Naive thymus-derived CD8-positive, alpha-beta T cell (primary cell): ENCODE data around the gene ZNF451. TPM values are rescaled to one million over a fixed set of nuclear protein-coding genes. Genes with fewer than 3 reads are reported as not detected.
"Not testable (repeated sequence)": the region's sequence is repeated elsewhere in the genome, so short reads cannot be mapped to it uniquely, and the experiment has no call there.

Source experiments
- ATAC-seq, 2 donors: fragments of 150-1000 bp; cut with Tn5 transposase in 1 of 2; sonication (Bioruptor Pico), chemical (Tn5 transposase) in 1 of 2; 1 replicate in 1 of 2; 2 replicates in 1 of 2; pipeline ENCODE4 v1.10.0; 2021; ENCODE audit warnings: mild to moderate bottlenecking in 2 of 2, moderate library complexity in 2 of 2
- POLR2A ChIA-PET: fragments of 350-600 bp; sonication (Branson Sonifier 250); formaldehyde crosslinking; loops from one replicate; lab custom pipeline; 2021; ENCODE audit warnings: antibody characterized with exemption; lab: Charles Lee
- DNase-seq, 10 donors: peaks; one replicate each; pipeline versions ENCODE4 v3.0.0 to v3.0.0-alpha.2; 2020 to 2022
- H3K27ac Mint-ChIP-seq, 10 donors: one replicate each; pipeline ENCODE4 v1.8.0; 2020 to 2022; ENCODE audit warnings: mild to moderate bottlenecking in 10 of 10, mixed read lengths in 10 of 10, moderate library complexity in 4 of 10, inconsistent platforms in 1 of 10
- H3K27me3 Mint-ChIP-seq, 5 donors: one replicate each; pipeline ENCODE4 v1.8.0; 2021 to 2022; ENCODE audit warnings: mixed read lengths in 5 of 5
- H3K36me3 Mint-ChIP-seq, 3 donors: one replicate each; pipeline ENCODE4 v1.8.0; 2020 to 2022; ENCODE audit warnings: mixed read lengths in 3 of 3, mild to moderate bottlenecking in 2 of 3, inconsistent platforms in 1 of 3
- H3K4me1 Mint-ChIP-seq, 4 donors: one replicate each; pipeline ENCODE4 v1.8.0; 2021 to 2022; ENCODE audit warnings: mixed read lengths in 4 of 4
- H3K4me3 Mint-ChIP-seq, 10 donors: one replicate each; pipeline ENCODE4 v1.8.0; 2020 to 2022; ENCODE audit warnings: mild to moderate bottlenecking in 10 of 10, mixed read lengths in 10 of 10, moderate library complexity in 6 of 10, inconsistent platforms in 1 of 10
- H3K9me3 Mint-ChIP-seq, 9 donors: one replicate each; pipeline ENCODE4 v1.8.0; 2020 to 2022; ENCODE audit warnings: mixed read lengths in 9 of 9, mild to moderate bottlenecking in 3 of 9, inconsistent platforms in 1 of 9, moderate library complexity in 1 of 9
- polyA plus RNA-seq, 3 donors: library from polyadenylated mRNA; unstranded; fragments of 300-500 nt; fragmentation: Illumina TruSeq; gene quantifications; one replicate each; pipeline ENCODE4 v1.2.3, GENCODE V29; 2021
- total RNA-seq, 8 experiments: library from RNA in 2 of 8; stranded (reverse) in 2 of 8; gene quantifications; one replicate each; pipeline ENCODE4 v1.2.3 and lab custom pipeline; 2021 to 2026

ZNF451 gene
- total and polyA plus RNA-seq, 5 experiments from 2014 or later = 17.0 to 111 (median 26.6) TPM

DNA sequence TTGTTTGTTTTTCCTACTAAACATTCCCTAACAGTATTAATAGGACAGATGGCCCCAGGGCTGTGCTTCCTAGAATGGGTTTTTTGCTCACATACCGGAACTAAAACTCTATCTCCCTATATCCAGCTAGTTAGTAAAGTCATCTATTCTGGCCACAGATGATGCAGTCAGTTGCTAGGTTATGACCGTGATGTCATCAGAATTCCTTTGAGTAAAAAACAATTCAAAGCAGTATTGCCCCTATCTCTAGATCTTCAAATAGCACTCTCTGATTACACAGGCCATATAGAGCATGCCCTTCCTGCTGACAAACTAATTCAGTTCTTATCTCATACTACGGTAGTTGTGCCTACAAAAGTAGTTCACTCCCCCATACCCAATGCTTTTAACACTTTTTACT lies 17.9 kb upstream of the ZNF451 start:
- POLR2A ChIA-PET = no interaction called here
- Mint-ChIP-seq H3K4me1 (peaks cover 0 to 4% (median 0%) of the 10 kb centered on the region in 4 donors), H3K27ac (no peak overlapping the region), H3K4me3 (no peak overlapping the region), H3K9me3 (peaks cover 0 to 5% (median 0%) of the 10 kb centered on the region in 9 donors), H3K36me3 (peaks cover 0 to 14% (median 5%) of the 10 kb centered on the region in 3 donors), H3K27me3 (no peaks in the 10 kb centered on the region)
- DNase-seq = no peak
- no peak for ATAC-seq

DNA sequence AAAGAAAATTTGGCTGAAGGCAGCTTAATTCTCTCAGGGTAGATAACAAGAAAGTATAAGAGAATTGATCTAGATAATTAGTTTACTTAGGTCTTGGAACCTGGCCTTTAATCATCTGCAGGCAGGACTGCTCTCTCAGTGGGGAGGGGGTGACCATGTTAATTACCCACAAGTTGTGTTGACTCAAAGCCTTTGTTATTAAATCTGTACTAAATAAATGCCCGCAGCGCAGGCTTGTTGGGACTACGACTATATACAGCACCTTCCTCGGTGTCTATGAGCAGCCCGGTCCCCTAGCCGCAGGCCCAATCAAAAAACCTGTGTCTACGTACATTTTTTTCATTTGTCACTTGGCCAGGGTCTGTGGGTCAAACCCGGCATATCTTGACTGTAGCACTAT lies 15.6 kb upstream of the ZNF451 start:
- Mint-ChIP-seq H3K4me3 (no peak overlapping the region), H3K27ac (peak overlapping the region in 1 of 10 donors; percentile 28), H3K9me3 (peaks cover 0 to 8% (median 0%) of the 10 kb centered on the region in 9 donors), H3K36me3 (peaks cover 0 to 11% (median 5%) of the 10 kb centered on the region in 3 donors), H3K4me1 (peaks cover 0 to 4% (median 0%) of the 10 kb centered on the region in 4 donors), H3K27me3 (no peaks in the 10 kb centered on the region)
- POLR2A ChIA-PET = no interaction called here
- ATAC-seq = no peak
- DNase-seq = no peak

DNA sequence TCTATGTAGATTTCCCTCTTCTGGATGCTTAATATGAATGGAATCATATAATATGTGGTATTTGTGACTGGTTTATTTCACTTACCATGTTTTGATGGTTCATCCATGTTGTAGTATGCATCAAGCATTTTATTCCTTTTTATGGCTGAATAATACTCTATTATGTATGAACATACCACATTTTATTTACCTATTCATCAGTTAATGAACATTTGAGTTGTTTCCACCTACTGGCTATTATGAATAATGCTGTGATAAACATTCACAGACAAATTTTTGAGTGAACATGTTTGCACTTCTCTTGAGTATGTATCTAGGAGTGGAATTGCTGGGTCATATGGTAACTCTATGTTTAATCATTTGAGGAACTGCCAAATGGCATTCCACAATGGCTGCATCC lies 14.9 kb upstream of the ZNF451 start:
- no peaks in the 10 kb centered on the region for H3K27me3 Mint-ChIP-seq
- peaks cover 0 to 12% (median 5%) of the 10 kb centered on the region in 3 donors for H3K36me3 Mint-ChIP-seq
- POLR2A ChIA-PET = no interaction called here
- no peak for ATAC-seq
- no peak overlapping the region for H3K27ac Mint-ChIP-seq
- peaks cover 0 to 9% (median 0%) of the 10 kb centered on the region in 9 donors for H3K9me3 Mint-ChIP-seq
- no peaks in the 10 kb centered on the region for H3K4me1 Mint-ChIP-seq
- H3K4me3 Mint-ChIP-seq = no peak overlapping the region
- DNase-seq = no peak

DNA sequence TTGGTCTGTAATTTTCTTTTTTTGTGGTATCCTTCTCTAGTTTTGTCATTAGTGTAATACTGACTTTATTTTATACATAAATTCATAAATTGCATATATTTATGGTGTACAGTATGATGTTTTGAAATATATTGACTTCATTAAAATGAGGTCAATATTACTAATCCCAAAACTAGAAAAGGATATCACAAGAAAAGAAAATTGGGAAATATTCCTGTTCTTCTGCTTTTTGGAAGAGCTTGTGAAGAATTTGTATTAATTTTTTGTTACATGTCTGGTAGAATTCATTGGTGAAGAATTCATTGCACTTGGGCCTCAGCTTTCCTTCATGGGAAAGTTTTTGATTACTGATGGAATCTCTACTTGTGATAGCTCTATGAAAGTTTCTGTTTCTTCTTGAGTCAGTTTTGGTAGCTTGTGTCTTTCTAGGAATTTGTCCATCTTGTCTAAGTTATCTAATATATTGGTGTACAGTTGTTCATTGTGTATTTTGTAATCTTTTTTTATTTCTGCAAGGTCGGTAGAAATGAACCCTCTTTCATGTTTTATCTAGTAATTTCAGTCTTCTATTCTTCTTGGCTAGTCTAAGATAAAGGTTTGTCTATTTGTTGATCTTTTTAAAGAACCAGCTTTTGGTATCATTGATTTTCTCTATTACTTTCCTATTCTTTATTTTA lies 11.3 kb upstream of the ZNF451 start:
- Mint-ChIP-seq H3K4me3 (no peak overlapping the region), H3K27ac (no peak overlapping the region), H3K36me3 (peaks cover 0 to 19% (median 12%) of the 10 kb centered on the region in 3 donors), H3K9me3 (peaks cover 0 to 14% (median 0%) of the 10 kb centered on the region in 9 donors), H3K4me1 (peaks cover 0 to 3% (median 0%) of the 10 kb centered on the region in 4 donors), H3K27me3 (no peaks in the 10 kb centered on the region)
- DNase-seq (no peak), ATAC-seq (no peak)
- POLR2A ChIA-PET = interaction anchor here (0.6 kb wide), 1 partner anchor 27 kb away, joined by 5 read pairs; no protein-coding TSS in a partner anchor

DNA sequence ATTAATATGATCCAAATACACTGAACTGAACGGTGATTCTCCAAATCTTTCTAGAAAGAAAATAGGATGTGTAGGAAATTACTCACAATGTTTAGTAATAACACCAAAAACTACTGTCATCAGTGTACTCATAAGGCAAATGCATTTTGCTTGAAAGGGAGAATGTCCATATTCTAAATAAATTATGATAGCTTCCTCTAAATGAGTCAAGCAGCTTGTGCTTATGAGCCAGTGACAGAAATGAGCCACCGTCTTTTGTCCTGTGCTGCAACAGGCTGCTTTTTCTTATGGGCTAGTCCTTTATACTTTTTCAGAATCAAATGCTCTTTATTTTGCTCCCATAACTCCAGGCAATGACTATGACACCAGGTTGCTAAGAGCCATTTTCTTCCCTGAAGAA lies 4.5 kb upstream of the ZNF451 start:
- DNase-seq = no peak
- no peak for ATAC-seq
- Mint-ChIP-seq H3K36me3 (peaks cover 0 to 5% (median 4%) of the 10 kb centered on the region in 3 donors), H3K27ac (no peak overlapping the region), H3K4me1 (peaks cover 5 to 7% (median 6%) of the 10 kb centered on the region in 4 donors), H3K27me3 (no peaks in the 10 kb centered on the region), H3K4me3 (no peak overlapping the region), H3K9me3 (peaks cover 0 to 2% (median 0%) of the 10 kb centered on the region in 9 donors)
- POLR2A ChIA-PET = no interaction called here

DNA sequence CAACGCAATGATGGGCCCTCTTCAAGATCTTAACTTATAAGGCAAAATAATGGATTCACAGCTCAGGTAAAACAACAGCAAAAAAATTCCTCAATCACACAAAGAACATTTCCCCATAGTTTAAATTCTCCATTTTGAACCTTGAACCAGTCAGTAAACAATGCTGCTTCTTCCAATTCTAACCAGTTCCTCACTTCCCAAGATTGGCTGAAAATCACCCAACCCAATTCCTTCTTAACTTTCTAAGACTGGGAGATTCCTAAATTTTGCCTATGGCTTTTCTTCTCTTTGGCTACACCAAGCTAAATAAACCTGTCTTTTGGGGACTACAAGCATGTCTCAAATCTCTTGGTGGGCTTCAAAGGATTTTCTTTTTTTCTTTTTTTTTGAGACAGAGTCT lies 3.1 kb upstream of the ZNF451 start:
- POLR2A ChIA-PET = interaction anchor here (0.6 kb wide), 1 partner anchor 10 kb away, joined by 5 read pairs; no protein-coding TSS in a partner anchor
- no peak overlapping the region for H3K27ac Mint-ChIP-seq
- no peak for DNase-seq
- peaks cover 0 to 5% (median under 1%) of the 10 kb centered on the region in 3 donors for H3K36me3 Mint-ChIP-seq
- H3K4me1 Mint-ChIP-seq = peaks cover 11 to 15% (median 13%) of the 10 kb centered on the region in 4 donors
- no peaks in the 10 kb centered on the region for H3K27me3 Mint-ChIP-seq
- no peak overlapping the region for H3K4me3 Mint-ChIP-seq
- no peak for ATAC-seq
- no peaks in the 10 kb centered on the region for H3K9me3 Mint-ChIP-seq

DNA sequence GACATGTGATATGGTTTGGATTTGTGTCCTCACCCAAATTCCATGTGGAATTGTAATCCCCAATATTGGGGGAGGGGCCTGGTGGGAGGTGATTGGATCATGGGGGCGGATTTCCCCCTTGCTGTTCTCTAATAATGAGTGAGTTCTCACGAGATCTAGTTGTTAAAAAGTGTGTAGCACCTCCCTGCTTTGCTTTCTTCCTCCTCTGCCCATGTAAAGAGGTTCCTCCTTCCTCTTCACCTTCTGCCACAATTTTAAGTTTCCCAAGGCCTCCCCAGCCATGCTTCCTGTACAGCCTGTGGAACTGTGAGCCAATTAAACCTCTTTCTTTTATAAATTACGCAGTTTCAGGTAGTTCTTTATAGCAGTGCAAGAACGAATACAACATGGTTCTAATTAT lies 2.1 kb upstream of the ZNF451 start:
- peaks cover 10 to 25% (median 22%) of the 10 kb centered on the region in 4 donors for H3K4me1 Mint-ChIP-seq
- H3K27ac Mint-ChIP-seq = peak overlapping the region in 1 of 10 donors; percentile 69
- peaks cover 0 to 15% (median 5%) of the 10 kb centered on the region in 3 donors for H3K36me3 Mint-ChIP-seq
- no peak for DNase-seq
- POLR2A ChIA-PET = no interaction called here
- H3K9me3 Mint-ChIP-seq = no peaks in the 10 kb centered on the region
- ATAC-seq = no peak
- H3K4me3 Mint-ChIP-seq = no peak overlapping the region
- H3K27me3 Mint-ChIP-seq = no peaks in the 10 kb centered on the region

DNA sequence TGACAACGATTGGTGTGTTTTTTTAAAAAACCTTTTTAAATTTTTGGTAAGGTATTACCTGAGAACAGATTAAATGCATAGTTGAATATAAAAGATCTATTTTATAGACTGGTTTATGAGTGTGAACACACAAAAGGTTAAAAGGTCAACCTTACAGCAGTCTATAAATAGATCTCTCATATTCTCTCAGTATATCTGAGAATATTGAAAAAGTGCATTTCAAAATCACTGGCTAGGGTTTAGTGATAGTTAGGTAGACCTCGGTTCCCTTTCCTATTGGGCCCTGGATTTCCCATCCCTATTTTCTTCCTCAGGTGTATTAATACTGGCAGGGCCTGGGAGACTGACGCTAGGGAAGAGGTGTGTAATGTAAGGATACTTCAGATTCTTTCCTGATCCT lies 723 bp upstream of the ZNF451 start:
- DNase-seq (peak in 1 of 10 donors; percentile 1), ATAC-seq (no peak)
- peaks cover 15 to 36% (median 33%) of the 10 kb centered on the region in 4 donors for H3K4me1 Mint-ChIP-seq
- H3K4me3 Mint-ChIP-seq = peak overlapping the region; percentile 82 to 97 (median 92)
- no peaks in the 10 kb centered on the region for H3K27me3 Mint-ChIP-seq
- POLR2A ChIA-PET = interaction anchor here (0.7 to 0.9 kb wide), 4 partner anchors 36 to 228 kb away, joined by 3 to 4 read pairs (median 4); partner anchors contain the start of gene PRIM2
- peaks cover 0 to 25% (median 8%) of the 10 kb centered on the region in 3 donors for H3K36me3 Mint-ChIP-seq
- H3K27ac Mint-ChIP-seq = peak overlapping the region; percentile 64 to 97 (median 92)
- no peaks in the 10 kb centered on the region for H3K9me3 Mint-ChIP-seq

DNA sequence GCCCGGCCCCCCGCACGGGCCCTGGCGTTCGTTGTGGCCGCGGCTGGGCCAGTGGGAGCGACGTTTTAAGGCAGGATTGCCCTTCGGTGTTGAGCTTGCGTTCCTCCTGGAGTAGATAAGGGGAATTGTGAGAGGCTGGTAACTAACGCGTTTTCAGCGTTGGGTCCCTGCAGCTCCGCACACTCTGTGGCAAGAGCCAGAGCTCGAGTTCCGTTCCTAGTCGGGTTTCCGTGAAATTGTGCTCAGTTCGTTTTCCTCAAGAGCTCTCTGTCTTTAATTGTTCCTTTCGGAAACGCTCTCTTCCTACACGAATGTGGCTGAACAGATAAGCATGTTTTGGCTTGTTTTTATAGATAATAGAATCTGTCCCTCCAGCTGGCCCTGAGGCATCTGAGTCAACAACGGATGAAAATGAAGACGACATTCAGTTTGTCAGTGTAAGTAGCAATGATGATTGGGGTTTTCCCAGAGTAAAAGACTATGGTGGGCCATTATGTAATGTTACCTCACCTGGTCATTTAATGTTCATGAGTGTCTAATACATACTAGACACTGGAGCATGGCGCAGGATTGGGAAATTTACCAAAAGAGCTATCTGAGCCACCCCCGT lies 575 bp downstream of the ZNF451 start:
- peaks cover 0 to 31% (median 8%) of the 10 kb centered on the region in 3 donors for H3K36me3 Mint-ChIP-seq
- H3K9me3 Mint-ChIP-seq, H3K27me3 Mint-ChIP-seq, POLR2A ChIA-PET, DNase-seq: not testable (repeated sequence)
- peak overlapping the region in 6 of 10 donors; percentile 82 to 97 (median 92) for H3K4me3 Mint-ChIP-seq
- peak in 1 of 2 donors; percentile 21 for ATAC-seq
- H3K4me1 Mint-ChIP-seq = peaks cover 15 to 41% (median 36%) of the 10 kb centered on the region in 4 donors
- peak overlapping the region in 1 of 10 donors; percentile 92 for H3K27ac Mint-ChIP-seq

DNA sequence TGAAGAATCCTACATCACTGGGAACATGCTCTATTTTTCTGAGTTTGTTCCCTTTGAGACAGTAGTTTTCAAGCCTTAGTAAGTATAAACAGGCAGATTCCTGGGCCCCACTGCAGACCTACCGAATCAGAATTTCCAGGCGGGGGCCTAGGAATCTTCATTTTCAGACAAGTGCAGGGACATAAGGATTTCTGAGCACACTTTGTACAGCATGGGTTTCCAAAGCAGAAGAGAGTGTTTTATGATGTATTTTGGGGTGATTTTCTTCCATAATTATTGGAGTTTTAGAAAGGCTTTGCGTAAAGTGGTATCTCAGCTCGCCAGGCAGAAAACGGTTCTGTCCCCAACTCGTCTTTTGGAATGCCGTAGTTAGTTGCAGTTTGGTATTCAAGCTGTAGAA lies 1.4 kb downstream of the ZNF451 start:
- H3K27me3 Mint-ChIP-seq, POLR2A ChIA-PET, ATAC-seq, H3K9me3 Mint-ChIP-seq, DNase-seq: not testable (repeated sequence)
- H3K4me3 Mint-ChIP-seq = peak overlapping the region; percentile 30 to 80 (median 64)
- H3K4me1 Mint-ChIP-seq = peaks cover 15 to 45% (median 38%) of the 10 kb centered on the region in 4 donors
- peaks cover 0 to 37% (median 9%) of the 10 kb centered on the region in 3 donors for H3K36me3 Mint-ChIP-seq
- peak overlapping the region in 6 of 10 donors; percentile 65 to 84 (median 80) for H3K27ac Mint-ChIP-seq

DNA sequence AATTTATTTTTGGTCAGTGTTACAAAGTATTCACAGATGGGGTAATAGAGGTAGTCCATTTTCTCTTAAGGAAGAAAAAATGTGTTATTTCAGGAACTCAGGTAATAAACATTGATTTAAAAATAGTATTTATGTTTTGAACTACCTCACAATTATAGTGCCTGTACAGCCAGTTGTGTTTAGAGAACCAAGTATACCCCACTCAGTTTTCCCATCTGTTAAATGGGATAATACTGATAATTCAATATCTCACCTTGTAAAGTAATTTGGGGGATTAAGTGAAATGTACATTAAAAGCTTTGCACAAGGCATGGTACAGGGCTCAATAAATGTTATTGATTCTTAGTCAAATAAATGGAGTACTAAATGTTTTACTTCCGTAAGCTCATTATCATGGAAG lies 4.7 kb downstream of the ZNF451 start:
- no peak for ATAC-seq
- POLR2A ChIA-PET = no interaction called here
- no peaks in the 10 kb centered on the region for H3K27me3 Mint-ChIP-seq
- no peak overlapping the region for H3K4me3 Mint-ChIP-seq
- H3K27ac Mint-ChIP-seq = no peak overlapping the region
- H3K9me3 Mint-ChIP-seq = no peaks in the 10 kb centered on the region
- peaks cover 26 to 60% (median 56%) of the 10 kb centered on the region in 4 donors for H3K4me1 Mint-ChIP-seq
- peaks cover 5 to 65% (median 23%) of the 10 kb centered on the region in 3 donors for H3K36me3 Mint-ChIP-seq
- no peak for DNase-seq

DNA sequence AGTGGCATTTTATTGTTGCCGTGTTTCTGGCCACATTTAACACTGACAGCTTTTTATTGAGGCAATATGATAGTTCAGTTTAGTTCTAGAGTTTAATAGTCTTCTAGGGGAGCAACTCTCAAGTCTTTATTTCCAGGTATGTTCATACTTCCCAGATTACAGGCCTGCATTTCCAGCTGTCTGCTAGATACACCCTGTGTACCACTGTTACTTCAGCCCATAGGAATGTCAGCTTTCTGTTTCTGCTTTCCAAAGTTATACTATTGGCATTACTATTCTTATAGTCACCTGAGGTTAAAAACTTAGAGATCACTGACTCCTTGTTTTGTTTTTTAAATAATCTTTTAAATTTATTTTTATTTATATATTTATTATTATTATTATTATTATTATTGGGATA lies 7.6 kb downstream of the ZNF451 start:
- ATAC-seq (no peak), DNase-seq (no peak)
- Mint-ChIP-seq H3K9me3 (no peaks in the 10 kb centered on the region), H3K36me3 (peaks cover 15 to 81% (median 47%) of the 10 kb centered on the region in 3 donors), H3K4me3 (no peak overlapping the region), H3K27me3 (no peaks in the 10 kb centered on the region), H3K27ac (no peak overlapping the region), H3K4me1 (peaks cover 17 to 47% (median 43%) of the 10 kb centered on the region in 4 donors)
- POLR2A ChIA-PET = no interaction called here

DNA sequence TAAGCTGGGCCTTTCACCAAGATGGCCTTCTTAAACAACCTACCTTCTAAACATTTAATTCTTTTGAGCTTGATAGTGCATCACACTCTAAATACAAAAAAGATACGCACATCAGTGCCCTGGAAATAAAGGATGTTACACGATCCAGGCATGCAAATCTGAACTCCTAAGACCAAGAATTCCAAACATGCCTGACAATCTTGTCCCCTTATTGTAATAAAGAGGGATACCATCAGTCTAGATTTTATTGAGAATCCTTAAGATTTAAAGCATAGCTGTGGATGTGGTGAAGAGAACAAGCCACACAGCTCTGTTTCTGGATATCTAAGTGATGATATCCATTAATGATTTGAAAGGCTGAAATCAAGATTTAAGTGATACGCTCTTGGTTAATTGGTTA lies 13.0 kb downstream of the ZNF451 start:
- no peak overlapping the region for H3K27ac Mint-ChIP-seq
- H3K4me3 Mint-ChIP-seq = no peak overlapping the region
- ATAC-seq (no peak), DNase-seq (no peak)
- POLR2A ChIA-PET = no interaction called here
- H3K27me3 Mint-ChIP-seq = no peaks in the 10 kb centered on the region
- peaks cover 15 to 82% (median 57%) of the 10 kb centered on the region in 3 donors for H3K36me3 Mint-ChIP-seq
- no peaks in the 10 kb centered on the region for H3K9me3 Mint-ChIP-seq
- peaks cover 13 to 46% (median 38%) of the 10 kb centered on the region in 4 donors for H3K4me1 Mint-ChIP-seq
